Activated T-cell treated with anti-CD3 and anti-CD28 coated beads, Interleukin-2, amount 50 U/mL, for 48 hours (primary cell): ENCODE results near the gene BTG4.
A peak's percentile ranks its signal among the peaks of the same experiment; 100 is the strongest.

Source experiments
- DNase-seq, 2 experiments: peaks; one replicate each; pipeline ENCODE4 v3.0.0-alpha.2; 2020

Gene BTG4

GRCh38 chr11:111535281-111535680, 23.1 kb upstream of the BTG4 start:
- no peak for DNase-seq

GRCh38 chr11:111532365-111532709, 20.2 kb upstream of the BTG4 start:
- no peak for DNase-seq

GRCh38 chr11:111531687-111532364, 19.6 kb upstream of the BTG4 start:
- DNase-seq: peak; percentile 75 to 78

- no peak for DNase-seq
Observed at GRCh38 chr11:111531136-111531535, 18.9 kb upstream of the BTG4 start.

GRCh38 chr11:111530091-111530490, 17.9 kb upstream of the BTG4 start:
- DNase-seq: no peak

- no peak for DNase-seq
Observed at GRCh38 chr11:111528557-111528956, 16.4 kb upstream of the BTG4 start.

- DNase-seq: no peak
Observed at GRCh38 chr11:111527279-111527678, 15.1 kb upstream of the BTG4 start.

- DNase-seq: no peak
Observed at GRCh38 chr11:111526501-111526900, 14.3 kb upstream of the BTG4 start.

- DNase-seq: no peak
Observed at GRCh38 chr11:111525456-111525855, 13.3 kb upstream of the BTG4 start.

- DNase-seq: no peak
Observed at GRCh38 chr11:111524056-111524455, 11.9 kb upstream of the BTG4 start.

- DNase-seq: no peak
Observed at GRCh38 chr11:111523343-111523742, 11.2 kb upstream of the BTG4 start.

- DNase-seq: no peak
Observed at GRCh38 chr11:111522426-111522825, 10.2 kb upstream of the BTG4 start.

GRCh38 chr11:111521135-111521534, 8.9 kb upstream of the BTG4 start:
- DNase-seq: no peak

GRCh38 chr11:111520560-111520959, 8.4 kb upstream of the BTG4 start:
- no peak for DNase-seq

- no peak for DNase-seq
Observed at GRCh38 chr11:111518668-111519067, 6.5 kb upstream of the BTG4 start.

- no peak for DNase-seq
Observed at GRCh38 chr11:111515591-111515990, 3.4 kb upstream of the BTG4 start.

GRCh38 chr11:111514216-111515031, 2.2 kb upstream of the BTG4 start, which contains the start of gene HOATZ:
Gene HOATZ (plus strand): TSS chr11:111514778. CDS start chr11:111514785, 7 bp downstream.
- DNase-seq: peak; percentile 43 to 49

- DNase-seq: no peak
Observed at GRCh38 chr11:111513240-111513605, 1.0 kb upstream of the BTG4 start.

GRCh38 chr11:111510311-111510710, 1.9 kb downstream of the BTG4 start:
- DNase-seq: no peak

GRCh38 chr11:111502611-111503010, 9.6 kb downstream of the BTG4 start:
- DNase-seq: no peak

GRCh38 chr11:111500481-111500880, 11.7 kb downstream of the BTG4 start:
- no peak for DNase-seq

- DNase-seq: no peak
Observed at GRCh38 chr11:111499483-111499882, 12.7 kb downstream of the BTG4 start.

- no peak for DNase-seq
Observed at GRCh38 chr11:111494040-111494439, 18.1 kb downstream of the BTG4 start.

GRCh38 chr11:111490496-111490895, 21.7 kb downstream of the BTG4 start:
- DNase-seq: no peak

GRCh38 chr11:111483431-111483830, 28.8 kb downstream of the BTG4 start:
- no peak for DNase-seq
